GM13977 (cell line): Measurements from ENCODE around the gene CDT1.
A peak's percentile ranks its signal among the peaks of the same experiment; 100 is the strongest.
"Not testable (repeated sequence)": the region's sequence is repeated elsewhere in the genome, so short reads cannot be mapped to it uniquely, and the experiment has no call there.

Experiments used
- DNase-seq: peaks from one replicate; pipeline ENCODE4 v3.0.0; 2012; ENCODE audit warnings: low spot score
- in situ Hi-C: fragments of 300-500 bp; cut with MboI; formaldehyde crosslinking; loops from one replicate; pipeline ENCODE4 v1.12.0; 2022; ENCODE audit warnings: low sequenced_read_pairs, low pct_unique_long_range_greater_than_20kb, mixed read lengths, inconsistent platforms; ENCODE audit not compliant: unreplicated experiment
- TF ChIP-seq, protein P1 (sequence below): IDR thresholded peaks from 2 replicates; pipeline ENCODE4 v1.5.1; 2012; ENCODE audit warnings: mild to moderate bottlenecking, control low read depth; ENCODE audit not compliant: insufficient read depth; ENCODE audit errors: extremely low read depth, missing control alignments

The CDT1 gene

GRCh38 chr16:88768071-88768783, 35.4 kb upstream of the CDT1 start:
- in situ Hi-C loops: no loop called here
- DNase-seq: no peak
- TF ChIP-seq, protein P1, sequence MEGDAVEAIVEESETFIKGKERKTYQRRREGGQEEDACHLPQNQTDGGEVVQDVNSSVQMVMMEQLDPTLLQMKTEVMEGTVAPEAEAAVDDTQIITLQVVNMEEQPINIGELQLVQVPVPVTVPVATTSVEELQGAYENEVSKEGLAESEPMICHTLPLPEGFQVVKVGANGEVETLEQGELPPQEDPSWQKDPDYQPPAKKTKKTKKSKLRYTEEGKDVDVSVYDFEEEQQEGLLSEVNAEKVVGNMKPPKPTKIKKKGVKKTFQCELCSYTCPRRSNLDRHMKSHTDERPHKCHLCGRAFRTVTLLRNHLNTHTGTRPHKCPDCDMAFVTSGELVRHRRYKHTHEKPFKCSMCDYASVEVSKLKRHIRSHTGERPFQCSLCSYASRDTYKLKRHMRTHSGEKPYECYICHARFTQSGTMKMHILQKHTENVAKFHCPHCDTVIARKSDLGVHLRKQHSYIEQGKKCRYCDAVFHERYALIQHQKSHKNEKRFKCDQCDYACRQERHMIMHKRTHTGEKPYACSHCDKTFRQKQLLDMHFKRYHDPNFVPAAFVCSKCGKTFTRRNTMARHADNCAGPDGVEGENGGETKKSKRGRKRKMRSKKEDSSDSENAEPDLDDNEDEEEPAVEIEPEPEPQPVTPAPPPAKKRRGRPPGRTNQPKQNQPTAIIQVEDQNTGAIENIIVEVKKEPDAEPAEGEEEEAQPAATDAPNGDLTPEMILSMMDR: no peak

DNA sequence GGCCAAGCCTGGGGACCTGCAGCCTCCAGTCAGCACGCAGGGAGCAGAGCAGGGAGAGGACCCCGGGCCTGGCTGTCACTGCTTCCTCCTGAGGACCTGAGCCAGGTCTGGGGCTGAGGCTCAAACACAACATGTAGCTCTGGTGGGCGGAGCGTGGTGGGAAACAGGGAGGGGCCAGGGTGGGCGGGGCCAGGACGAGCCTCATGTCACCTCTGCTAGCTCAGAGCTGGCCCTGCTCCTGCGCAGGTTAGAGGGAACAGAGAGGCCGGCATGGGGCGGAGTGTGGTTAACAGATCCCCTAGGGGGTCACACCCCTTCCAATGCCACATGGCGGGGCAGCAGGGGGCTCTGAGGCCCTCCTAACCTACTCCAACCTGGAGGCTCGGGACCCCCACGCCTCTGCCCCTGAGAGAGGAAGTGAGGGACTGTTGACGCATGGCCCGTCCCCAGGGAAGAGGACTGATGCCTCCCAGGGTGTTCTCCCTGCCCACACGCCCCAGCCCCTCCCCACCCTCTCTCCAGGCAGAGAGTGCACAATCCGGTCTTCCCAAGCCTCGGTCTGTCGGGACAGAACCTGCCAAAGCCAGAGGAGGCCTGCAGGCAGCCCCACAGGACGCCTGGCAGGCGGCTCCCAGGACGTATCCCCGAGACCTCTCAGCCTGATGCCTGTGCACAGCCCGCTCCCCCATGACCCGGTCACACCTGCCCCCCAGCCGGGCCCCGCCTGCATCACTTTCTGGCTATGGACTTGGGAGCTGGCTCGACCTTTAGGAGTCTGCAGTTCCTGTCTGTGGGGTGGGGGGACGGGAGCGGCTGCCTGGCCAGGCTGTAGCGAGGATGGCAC, 33.8 kb upstream of the CDT1 start:
- peak; percentile 87 for DNase-seq
- TF ChIP-seq, protein P1: no peak

GRCh38 chr16:88770461-88771293, 32.9 kb upstream of the CDT1 start:
- DNase-seq: no peak
- TF ChIP-seq, protein P1: no peak
- in situ Hi-C loops: no loop called here

More for the DNA sequence above, 33.8 kb upstream of the CDT1 start:
- in situ Hi-C loops: no loop called here

DNA sequence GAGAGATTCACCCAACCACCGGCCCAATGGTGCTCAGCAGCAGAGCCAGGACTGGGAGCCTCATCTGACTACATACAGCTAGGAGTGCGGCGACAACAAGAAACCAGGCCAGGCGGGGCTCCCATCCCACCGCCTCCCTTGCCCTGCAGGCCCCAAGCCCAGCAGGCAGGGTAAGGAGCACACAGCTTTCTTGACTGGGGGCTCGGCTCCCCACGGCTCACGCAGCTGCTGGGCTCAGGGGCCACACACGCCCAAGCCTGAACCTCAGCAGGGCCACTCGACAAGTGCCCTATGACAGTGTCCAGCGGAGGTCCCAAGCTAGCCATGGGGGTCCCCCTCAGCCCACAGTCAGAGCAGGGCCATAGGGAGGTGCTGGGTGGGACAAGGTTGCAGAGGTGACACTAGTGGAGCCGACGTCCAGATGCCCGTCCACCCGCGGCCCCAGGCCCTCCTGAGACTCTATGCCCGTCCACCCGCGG, 32.3 kb upstream of the CDT1 start:
- in situ Hi-C loops: no loop called here
- no peak for DNase-seq
- TF ChIP-seq, protein P1: no peak

- DNase-seq, in situ Hi-C loops: not testable (repeated sequence)
Measured at GRCh38 chr16:88771781-88772180, 31.8 kb upstream of the CDT1 start.

- in situ Hi-C loops: no loop called here
- no peak for DNase-seq
- TF ChIP-seq, protein P1: no peak
Measured at GRCh38 chr16:88772871-88773811, 30.4 kb upstream of the CDT1 start.
